HepG2 (cell line): Measurements from ENCODE around the gene C10orf67. TPM values are rescaled to one million over a fixed set of nuclear protein-coding genes. Genes with fewer than 3 reads are reported as not detected.

Experiments
- BORCS8-MEF2B ChIP-seq: sonication (generic); formaldehyde crosslinking; IDR thresholded peaks from 2 replicates; pipeline ENCODE4 v1.8.0; 2022; ENCODE audit warnings: mild to moderate bottlenecking, missing genetic modification reagents
- DNMT3B ChIP-seq: conservative IDR thresholded peaks from 2 replicates; pipeline ENCODE4 v1.6.1; 2016; ENCODE audit warnings: missing biosample characterization, control low read depth
- FOXO1 ChIP-seq: sonication (generic); formaldehyde crosslinking; IDR thresholded peaks from 2 replicates; pipeline ENCODE4 v1.4.0; 2020; ENCODE audit warnings: missing genetic modification reagents
- HHEX ChIP-seq: IDR thresholded peaks from 2 replicates; pipeline ENCODE4 v1.6.1; 2016; ENCODE audit warnings: control low read depth
- HMG20A ChIP-seq: IDR thresholded peaks from 2 replicates; pipeline ENCODE4 v1.6.1; 2016; ENCODE audit warnings: borderline replicate concordance
- ISL2 ChIP-seq: sonication (generic); formaldehyde crosslinking; IDR thresholded peaks from 2 replicates; pipeline ENCODE4 v1.5.0; 2020; ENCODE audit warnings: missing genetic modification reagents
- ZNF224 ChIP-seq: sonication (generic); formaldehyde crosslinking; IDR thresholded peaks from 2 replicates; pipeline ENCODE4 v1.5.0; 2020; ENCODE audit warnings: mild to moderate bottlenecking, missing genetic modification reagents
- ZNF24 ChIP-seq: fragments of 450-650 bp; IDR thresholded peaks from 2 replicates; pipeline ENCODE4 v1.6.1; 2017; ENCODE audit warnings: antibody characterized with exemption, mild to moderate bottlenecking
- ZNF264 ChIP-seq: sonication (generic); formaldehyde crosslinking; IDR thresholded peaks from 2 replicates; pipeline ENCODE4 v1.4.0; 2020; ENCODE audit warnings: missing genetic modification reagents
- ZNF33B ChIP-seq: sonication (generic); formaldehyde crosslinking; IDR thresholded peaks from 2 replicates; pipeline ENCODE4 v1.5.1; 2020; ENCODE audit warnings: mild to moderate bottlenecking, missing genetic modification reagents
- ZNF460 ChIP-seq: sonication (generic); formaldehyde crosslinking; IDR thresholded peaks from 2 replicates; pipeline ENCODE4 v1.5.1; 2020; ENCODE audit warnings: missing genetic modification reagents, mild to moderate bottlenecking, borderline replicate concordance
- ZNF713 ChIP-seq: sonication (generic); formaldehyde crosslinking; IDR thresholded peaks from 2 replicates; pipeline ENCODE4 v1.4.0; 2020; ENCODE audit warnings: mild to moderate bottlenecking, missing genetic modification reagents
- ZNF781 ChIP-seq: sonication (generic); formaldehyde crosslinking; IDR thresholded peaks from 2 replicates; pipeline ENCODE4 v1.5.1; 2020; ENCODE audit warnings: borderline replicate concordance, mild to moderate bottlenecking, missing genetic modification reagents; ENCODE audit errors: not compliant biosample characterization
- polyA plus RNA-seq, 8 experiments: library from polyadenylated mRNA; depleted of rRNA in 3 of 8; stranded (reverse) in 7 of 8; unstranded in 1 of 8; fragments of >200 nt; fragmentation: Illumina TruSeq in 4 of 8; extraction: Trizol in 4 of 8; gene quantifications; 2 replicates each; pipeline versions ENCODE4 v1.2.1 to v1.2.3, GENCODE V29; 2011 to 2016; ENCODE audit warnings: low read depth in 4 of 8, missing spikeins in 1 of 8, mixed read lengths in 1 of 8; ENCODE audit not compliant: insufficient read depth in 1 of 8
- total RNA-seq, 5 experiments: library from RNA; depleted of rRNA; stranded (reverse); fragments of >200 nt; fragmentation: Illumina TruSeq; extraction: Trizol; gene quantifications; 2 replicates each; pipeline ENCODE4 v1.2.3, GENCODE V29; 2016; ENCODE audit warnings: low read depth in 1 of 5
- TF ChIP-seq, protein P1 (sequence below): sonication (generic); formaldehyde crosslinking; IDR thresholded peaks from 2 replicates; pipeline ENCODE4 v1.5.1; 2020; ENCODE audit warnings: mild to moderate bottlenecking, missing genetic modification reagents
- TF ChIP-seq, protein P2 (sequence below): sonication (generic); formaldehyde crosslinking; IDR thresholded peaks from 2 replicates; pipeline ENCODE4 v1.5.0; 2020; ENCODE audit warnings: missing genetic modification reagents, mild to moderate bottlenecking, borderline replicate concordance
- TF ChIP-seq, protein P3 (sequence below): sonication (generic); formaldehyde crosslinking; IDR thresholded peaks from 2 replicates; pipeline ENCODE4 v1.5.1; 2020; ENCODE audit warnings: mild to moderate bottlenecking, missing genetic modification reagents, borderline replicate concordance
- TF ChIP-seq, protein P4 (sequence below): sonication (generic); formaldehyde crosslinking; IDR thresholded peaks from 2 replicates; pipeline ENCODE4 v1.4.0; 2020; ENCODE audit warnings: missing genetic modification reagents
- TF ChIP-seq, protein P5 (sequence below): IDR thresholded peaks from 2 replicates; pipeline ENCODE4 v1.6.1; 2018; ENCODE audit warnings: missing genetic modification reagents, mild to moderate bottlenecking, missing compliant biosample characterization

Gene C10orf67
- total and polyA plus RNA-seq, 2 of the 13 experiments (the other 11 are each of a cell fraction or from before 2014, with no cell fraction given): not detected

DNA sequence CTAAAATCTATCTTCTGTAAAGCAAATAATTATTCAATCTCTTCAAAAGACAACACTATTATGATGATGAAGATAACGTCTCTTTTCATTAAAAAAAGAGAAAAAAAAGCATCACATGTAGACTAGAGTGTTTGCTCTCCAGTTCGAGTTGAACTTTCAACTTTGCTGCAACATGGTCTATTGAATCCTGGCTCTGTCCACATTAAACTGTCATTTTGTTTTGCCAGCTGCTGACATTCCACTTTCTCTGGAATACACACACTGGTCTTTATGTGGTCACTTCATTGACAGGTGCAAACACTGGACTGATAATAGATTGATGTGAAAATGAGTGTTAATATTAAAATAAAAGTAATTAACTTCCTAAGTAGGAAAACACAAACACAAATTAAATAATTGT, 90.8 kb downstream of the C10orf67 start (continued):
- TF ChIP-seq HMG20A: peak; percentile 37; the same call in 1 of the 2 replicates
- no peak for TF ChIP-seq HHEX
- TF ChIP-seq, protein P1, sequence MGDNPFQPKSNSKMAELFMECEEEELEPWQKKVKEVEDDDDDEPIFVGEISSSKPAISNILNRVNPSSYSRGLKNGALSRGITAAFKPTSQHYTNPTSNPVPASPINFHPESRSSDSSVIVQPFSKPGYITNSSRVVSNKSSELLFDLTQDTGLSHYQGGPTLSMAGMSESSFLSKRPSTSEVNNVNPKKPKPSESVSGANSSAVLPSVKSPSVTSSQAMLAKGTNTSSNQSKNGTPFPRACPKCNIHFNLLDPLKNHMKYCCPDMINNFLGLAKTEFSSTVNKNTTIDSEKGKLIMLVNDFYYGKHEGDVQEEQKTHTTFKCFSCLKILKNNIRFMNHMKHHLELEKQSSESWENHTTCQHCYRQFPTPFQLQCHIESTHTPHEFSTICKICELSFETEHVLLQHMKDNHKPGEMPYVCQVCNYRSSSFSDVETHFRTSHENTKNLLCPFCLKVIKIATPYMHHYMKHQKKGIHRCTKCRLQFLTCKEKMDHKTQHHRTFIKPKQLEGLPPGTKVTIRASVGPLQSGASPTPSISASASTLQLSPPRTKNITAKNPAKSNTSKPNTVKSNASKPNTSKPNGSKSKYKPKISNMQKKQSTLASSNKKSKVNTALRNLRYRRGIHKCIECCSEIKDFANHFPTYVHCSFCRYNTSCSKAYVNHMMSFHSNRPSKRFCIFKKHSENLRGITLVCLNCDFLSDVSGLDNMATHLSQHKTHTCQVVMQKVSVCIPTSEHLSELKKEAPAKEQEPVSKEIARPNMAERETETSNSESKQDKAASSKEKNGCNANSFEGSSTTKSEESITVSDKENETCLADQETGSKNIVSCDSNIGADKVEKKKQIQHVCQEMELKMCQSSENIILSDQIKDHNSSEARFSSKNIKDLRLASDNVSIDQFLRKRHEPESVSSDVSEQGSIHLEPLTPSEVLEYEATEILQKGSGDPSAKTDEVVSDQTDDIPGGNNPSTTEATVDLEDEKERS (CRISPR knock-in tag): no peak
- peak; percentile 50; the same call in 1 of the 2 replicates for TF ChIP-seq ISL2
- TF ChIP-seq, protein P2, sequence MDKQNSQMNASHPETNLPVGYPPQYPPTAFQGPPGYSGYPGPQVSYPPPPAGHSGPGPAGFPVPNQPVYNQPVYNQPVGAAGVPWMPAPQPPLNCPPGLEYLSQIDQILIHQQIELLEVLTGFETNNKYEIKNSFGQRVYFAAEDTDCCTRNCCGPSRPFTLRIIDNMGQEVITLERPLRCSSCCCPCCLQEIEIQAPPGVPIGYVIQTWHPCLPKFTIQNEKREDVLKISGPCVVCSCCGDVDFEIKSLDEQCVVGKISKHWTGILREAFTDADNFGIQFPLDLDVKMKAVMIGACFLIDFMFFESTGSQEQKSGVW (CRISPR knock-in tag): no peak
- TF ChIP-seq, protein P3, sequence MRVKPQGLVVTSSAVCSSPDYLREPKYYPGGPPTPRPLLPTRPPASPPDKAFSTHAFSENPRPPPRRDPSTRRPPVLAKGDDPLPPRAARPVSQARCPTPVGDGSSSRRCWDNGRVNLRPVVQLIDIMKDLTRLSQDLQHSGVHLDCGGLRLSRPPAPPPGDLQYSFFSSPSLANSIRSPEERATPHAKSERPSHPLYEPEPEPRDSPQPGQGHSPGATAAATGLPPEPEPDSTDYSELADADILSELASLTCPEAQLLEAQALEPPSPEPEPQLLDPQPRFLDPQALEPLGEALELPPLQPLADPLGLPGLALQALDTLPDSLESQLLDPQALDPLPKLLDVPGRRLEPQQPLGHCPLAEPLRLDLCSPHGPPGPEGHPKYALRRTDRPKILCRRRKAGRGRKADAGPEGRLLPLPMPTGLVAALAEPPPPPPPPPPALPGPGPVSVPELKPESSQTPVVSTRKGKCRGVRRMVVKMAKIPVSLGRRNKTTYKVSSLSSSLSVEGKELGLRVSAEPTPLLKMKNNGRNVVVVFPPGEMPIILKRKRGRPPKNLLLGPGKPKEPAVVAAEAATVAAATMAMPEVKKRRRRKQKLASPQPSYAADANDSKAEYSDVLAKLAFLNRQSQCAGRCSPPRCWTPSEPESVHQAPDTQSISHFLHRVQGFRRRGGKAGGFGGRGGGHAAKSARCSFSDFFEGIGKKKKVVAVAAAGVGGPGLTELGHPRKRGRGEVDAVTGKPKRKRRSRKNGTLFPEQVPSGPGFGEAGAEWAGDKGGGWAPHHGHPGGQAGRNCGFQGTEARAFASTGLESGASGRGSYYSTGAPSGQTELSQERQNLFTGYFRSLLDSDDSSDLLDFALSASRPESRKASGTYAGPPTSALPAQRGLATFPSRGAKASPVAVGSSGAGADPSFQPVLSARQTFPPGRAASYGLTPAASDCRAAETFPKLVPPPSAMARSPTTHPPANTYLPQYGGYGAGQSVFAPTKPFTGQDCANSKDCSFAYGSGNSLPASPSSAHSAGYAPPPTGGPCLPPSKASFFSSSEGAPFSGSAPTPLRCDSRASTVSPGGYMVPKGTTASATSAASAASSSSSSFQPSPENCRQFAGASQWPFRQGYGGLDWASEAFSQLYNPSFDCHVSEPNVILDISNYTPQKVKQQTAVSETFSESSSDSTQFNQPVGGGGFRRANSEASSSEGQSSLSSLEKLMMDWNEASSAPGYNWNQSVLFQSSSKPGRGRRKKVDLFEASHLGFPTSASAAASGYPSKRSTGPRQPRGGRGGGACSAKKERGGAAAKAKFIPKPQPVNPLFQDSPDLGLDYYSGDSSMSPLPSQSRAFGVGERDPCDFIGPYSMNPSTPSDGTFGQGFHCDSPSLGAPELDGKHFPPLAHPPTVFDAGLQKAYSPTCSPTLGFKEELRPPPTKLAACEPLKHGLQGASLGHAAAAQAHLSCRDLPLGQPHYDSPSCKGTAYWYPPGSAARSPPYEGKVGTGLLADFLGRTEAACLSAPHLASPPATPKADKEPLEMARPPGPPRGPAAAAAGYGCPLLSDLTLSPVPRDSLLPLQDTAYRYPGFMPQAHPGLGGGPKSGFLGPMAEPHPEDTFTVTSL (CRISPR knock-in tag): peak; percentile 71; the same call in 1 of the 2 replicates
- TF ChIP-seq, protein P4, sequence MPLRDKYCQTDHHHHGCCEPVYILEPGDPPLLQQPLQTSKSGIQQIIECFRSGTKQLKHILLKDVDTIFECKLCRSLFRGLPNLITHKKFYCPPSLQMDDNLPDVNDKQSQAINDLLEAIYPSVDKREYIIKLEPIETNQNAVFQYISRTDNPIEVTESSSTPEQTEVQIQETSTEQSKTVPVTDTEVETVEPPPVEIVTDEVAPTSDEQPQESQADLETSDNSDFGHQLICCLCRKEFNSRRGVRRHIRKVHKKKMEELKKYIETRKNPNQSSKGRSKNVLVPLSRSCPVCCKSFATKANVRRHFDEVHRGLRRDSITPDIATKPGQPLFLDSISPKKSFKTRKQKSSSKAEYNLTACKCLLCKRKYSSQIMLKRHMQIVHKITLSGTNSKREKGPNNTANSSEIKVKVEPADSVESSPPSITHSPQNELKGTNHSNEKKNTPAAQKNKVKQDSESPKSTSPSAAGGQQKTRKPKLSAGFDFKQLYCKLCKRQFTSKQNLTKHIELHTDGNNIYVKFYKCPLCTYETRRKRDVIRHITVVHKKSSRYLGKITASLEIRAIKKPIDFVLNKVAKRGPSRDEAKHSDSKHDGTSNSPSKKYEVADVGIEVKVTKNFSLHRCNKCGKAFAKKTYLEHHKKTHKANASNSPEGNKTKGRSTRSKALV (CRISPR knock-in tag): no peak
- TF ChIP-seq BORCS8-MEF2B: no peak
- no peak for TF ChIP-seq ZNF460 (CRISPR knock-in tag)
- no peak for TF ChIP-seq ZNF33B (CRISPR knock-in tag)
- TF ChIP-seq DNMT3B (CRISPR knock-in tag): no peak
- no peak for TF ChIP-seq ZNF713 (CRISPR knock-in tag)
- TF ChIP-seq, protein P5, sequence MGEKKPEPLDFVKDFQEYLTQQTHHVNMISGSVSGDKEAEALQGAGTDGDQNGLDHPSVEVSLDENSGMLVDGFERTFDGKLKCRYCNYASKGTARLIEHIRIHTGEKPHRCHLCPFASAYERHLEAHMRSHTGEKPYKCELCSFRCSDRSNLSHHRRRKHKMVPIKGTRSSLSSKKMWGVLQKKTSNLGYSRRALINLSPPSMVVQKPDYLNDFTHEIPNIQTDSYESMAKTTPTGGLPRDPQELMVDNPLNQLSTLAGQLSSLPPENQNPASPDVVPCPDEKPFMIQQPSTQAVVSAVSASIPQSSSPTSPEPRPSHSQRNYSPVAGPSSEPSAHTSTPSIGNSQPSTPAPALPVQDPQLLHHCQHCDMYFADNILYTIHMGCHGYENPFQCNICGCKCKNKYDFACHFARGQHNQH (CRISPR knock-in tag): no peak
- TF ChIP-seq FOXO1 (CRISPR knock-in tag): peak; percentile 22; the same call in 1 of the 2 replicates
- TF ChIP-seq ZNF264 (CRISPR knock-in tag): 0 out of 2 replicates have a peak, but pooled peaks have one; percentile 24
- TF ChIP-seq ZNF224 (CRISPR knock-in tag): no peak
- no peak for TF ChIP-seq ZNF781
- no peak for TF ChIP-seq ZNF24
